GM18519 (cell line): ENCODE results near the gene AFF3.
"Not testable (repeated sequence)": the region's sequence is repeated elsewhere in the genome, so short reads cannot be mapped to it uniquely, and the experiment has no call there.

Experiments
- ATAC-seq: cut with Tn5 transposase; IDR thresholded peaks from one replicate; pipeline ENCODE4 v1.9.1; 2021; ENCODE audit warnings: mild to moderate bottlenecking, moderate library complexity; ENCODE audit not compliant: unreplicated experiment, low FRiP score

AFF3 gene

DNA sequence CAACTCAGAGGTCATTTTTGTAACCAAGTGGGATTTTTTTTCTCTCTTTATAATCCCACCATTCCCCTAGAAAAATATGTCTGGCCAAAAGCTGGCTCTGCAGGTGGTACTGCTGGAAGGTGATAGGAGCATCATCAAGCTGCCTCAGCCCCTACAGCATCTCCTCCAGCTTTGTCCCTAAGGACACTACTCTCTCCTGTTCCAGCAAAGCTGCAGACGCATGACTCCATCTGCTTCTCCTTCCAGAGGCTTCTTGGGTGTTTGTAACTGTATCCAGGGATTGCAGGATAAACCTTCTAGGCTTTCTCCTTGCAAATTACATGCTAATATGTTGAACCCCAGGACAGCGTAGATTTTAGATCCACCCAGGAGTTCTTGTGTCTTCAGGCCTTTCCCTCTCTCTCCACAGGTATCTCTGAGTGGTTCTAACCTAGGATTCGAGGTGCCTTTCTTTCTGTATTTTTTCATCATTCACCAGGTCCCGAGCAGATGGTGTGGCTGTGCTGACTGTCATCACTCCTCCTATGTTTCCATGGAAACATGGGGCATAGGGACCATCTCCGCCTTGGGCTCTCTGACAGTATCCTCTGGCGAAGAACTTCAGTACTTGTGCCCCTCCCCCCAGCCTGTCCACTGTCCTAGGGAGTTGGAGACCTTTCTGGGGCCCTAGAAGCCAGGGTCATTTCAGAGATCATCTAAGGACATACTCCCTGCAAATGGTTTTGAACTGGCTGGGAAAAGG, 34.3 kb downstream of the AFF3 start:
- no peak for ATAC-seq

DNA sequence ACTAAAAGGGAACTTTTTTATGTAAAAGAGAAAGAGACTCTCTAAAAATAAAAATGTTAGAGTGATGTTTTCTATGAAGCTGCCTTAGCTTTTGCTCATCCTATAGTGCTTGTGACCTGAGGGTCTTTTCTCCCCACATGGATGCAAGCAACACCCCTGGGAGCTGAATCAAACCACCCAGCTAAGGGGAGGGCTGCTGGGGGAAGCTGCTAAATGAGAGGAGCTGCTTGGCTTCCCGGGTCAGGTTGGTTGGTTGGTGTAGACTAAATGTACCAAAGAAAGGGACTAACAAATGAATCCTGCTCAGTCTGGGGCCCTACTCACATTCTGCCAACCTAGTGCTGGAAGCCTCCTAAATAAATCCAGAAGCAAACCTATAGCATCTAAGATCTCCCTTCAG, 35.0 kb downstream of the AFF3 start:
- ATAC-seq = no peak

DNA sequence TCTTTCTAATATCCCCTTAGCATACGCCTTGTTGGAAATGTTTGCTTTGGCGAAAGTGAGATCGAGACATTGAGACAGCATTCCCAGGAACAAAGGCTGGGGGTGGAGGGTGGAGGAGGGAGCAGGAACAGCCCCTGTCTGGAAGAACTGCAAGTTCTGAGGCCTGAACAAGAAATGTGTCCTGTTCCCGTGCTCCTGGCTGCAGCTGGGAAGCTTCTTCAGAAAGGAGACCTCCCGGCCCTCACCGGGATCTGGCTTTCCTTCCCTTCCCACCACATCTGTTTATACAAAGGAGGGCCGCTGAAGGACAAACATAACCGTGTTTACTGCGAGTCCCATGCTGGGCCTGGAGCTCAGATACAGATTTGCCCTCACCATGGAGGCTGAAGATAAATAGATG, 35.9 kb downstream of the AFF3 start:
- no peak for ATAC-seq

DNA sequence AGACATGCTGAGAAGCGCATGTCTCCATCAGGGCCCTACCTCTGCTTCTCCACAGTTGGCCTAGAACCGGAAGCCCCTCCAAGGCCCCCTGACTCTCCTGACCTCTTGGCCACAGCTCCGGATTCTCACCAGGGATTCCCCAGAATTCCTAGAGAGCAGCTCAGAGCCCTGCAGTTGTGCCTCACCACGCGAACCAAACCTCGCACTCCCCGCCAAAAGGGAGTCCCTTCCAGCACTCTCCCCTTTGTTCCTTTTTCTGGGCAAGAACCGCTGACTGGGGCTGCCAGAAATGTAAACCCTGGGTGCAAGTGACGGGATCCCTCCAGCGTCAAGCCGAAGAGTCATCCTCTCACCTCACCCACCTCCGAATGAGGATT, 36.7 kb downstream of the AFF3 start:
- no peak for ATAC-seq

DNA sequence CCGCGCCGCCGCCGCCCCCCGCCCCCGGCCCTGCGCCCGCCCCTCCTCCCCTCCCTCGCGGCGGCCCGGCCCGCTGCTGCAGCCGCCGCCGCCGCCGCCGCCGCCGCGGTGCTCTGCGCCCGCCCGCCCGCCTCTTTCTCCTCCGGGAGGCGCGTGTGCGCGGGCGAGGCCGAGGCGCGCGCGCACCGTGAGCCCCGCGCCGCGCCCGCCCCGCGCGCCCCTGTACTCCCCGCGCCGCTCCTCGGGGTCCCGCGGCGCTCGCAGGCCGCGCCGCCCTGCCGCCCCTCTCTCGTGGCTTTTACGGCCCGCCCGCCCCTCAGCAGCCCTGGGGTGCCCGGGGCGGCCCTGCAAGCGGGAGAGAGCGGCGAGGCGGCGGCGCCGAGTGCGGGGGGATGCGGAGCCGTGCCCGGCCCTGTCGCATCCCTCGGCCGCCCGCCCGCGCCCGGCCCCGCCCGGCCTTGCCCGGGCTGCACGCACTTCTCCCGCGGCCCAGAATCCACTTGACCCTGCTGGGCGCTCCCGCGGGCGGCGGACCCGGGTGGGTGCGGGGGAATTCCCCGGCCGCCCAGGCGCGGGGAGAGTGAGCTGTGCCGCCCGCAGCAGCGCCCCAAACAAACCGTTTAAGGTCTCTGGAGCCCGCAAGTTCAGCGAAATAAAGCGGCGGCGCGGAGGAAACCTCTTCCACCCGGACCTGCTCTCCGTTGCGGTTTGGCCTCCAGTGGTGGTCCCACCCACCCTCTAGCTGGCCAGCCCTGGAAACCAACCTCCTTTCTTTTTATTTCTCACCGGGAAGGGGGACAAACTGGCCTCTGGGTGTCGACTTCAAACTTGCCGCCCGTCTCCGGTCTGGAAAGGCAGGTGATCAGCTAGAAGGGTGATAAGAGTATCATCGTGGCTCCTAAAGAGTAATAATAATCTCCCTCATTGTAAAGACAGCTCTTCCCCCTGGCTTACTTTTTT, 37.4 kb downstream of the AFF3 start:
- no peak for ATAC-seq

DNA sequence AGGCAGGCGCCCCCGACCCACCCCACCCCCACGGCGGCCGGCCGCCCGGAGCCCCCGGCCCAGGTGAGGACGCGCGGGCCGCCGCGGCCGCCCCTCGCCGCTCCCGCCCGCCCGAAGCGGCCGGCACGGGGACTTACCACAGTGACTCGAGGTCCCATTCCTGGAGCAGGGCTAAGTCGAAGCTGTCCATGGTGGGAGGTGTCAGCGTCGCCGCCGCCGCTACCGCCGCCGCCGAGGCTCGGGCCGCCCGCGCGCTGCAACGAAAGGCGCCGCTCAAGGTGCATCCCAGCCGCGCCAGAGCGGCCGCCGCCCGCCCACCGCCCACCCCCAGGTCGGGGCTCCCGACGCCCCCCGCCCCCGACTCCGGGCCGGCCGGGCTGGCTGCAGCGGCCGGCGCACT, 38.1 kb downstream of the AFF3 start:
- not testable (repeated sequence) for ATAC-seq

DNA sequence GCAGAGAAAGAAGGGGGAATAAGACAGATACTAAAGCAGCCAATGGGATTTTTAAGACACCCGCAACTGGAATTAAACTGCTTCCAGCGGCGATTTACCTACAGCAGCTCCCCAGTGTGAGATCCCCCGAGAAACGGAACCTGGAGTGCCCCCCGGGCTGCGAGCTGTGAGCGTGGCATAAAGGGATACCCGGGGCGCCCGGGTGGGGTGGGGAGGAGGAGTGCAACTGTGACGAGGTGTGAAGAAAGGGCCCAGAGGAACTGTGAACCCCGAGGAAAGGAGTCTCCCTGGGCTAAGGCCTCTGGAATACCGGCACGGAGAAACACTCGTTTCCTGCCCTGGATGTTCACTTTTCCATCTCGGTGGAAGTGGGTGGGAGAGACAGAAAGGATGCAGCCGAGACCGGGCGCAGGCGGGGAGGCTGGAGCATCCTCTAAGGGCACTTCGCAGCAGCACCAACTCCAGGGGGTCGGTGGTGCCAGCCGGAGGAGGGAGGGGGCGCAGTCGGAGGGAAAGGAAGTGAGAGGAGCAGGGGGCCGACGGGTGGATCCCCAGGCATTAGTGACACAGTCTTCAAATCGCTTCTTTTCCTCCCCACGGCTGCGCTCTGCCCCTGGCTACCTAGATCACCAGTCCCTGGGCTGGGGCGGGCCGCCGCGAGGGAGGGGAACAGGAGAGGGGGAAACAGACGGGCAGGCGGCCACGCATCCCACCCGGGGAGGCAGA, 38.7 kb downstream of the AFF3 start:
- not testable (repeated sequence) for ATAC-seq

DNA sequence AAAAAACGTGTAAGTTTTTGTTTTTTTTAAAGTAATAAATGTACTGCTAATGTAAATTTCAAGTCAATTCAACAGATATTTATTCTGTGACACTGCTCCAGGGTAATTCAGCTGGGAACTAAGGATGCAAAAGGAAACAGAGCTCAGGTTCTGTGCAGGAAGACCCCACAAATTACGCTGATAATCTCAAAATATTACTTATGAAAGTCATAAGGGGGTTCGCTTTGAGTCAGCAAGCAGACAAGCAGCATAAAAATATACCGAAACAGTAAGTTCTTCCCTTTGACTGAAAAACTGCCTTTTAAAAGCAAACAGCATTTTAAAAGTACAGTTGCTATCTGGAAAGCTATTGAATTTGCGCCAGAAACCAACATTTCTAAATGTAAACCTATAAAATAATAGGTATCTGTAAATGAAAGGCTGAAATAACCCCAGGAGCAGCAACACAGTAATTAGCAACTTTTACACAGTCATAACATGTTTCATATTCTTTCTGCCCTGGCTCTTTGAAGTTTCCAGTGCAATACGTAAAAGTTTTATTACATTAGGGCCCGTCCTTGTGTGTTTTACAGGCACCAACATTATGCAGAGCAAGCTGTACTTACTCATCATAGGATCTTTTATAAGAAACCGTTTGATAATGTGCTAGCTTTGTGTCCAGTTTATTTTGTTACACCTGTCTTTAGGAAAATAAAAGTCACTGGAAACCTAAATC, 39.8 kb downstream of the AFF3 start:
- not testable (repeated sequence) for ATAC-seq

DNA sequence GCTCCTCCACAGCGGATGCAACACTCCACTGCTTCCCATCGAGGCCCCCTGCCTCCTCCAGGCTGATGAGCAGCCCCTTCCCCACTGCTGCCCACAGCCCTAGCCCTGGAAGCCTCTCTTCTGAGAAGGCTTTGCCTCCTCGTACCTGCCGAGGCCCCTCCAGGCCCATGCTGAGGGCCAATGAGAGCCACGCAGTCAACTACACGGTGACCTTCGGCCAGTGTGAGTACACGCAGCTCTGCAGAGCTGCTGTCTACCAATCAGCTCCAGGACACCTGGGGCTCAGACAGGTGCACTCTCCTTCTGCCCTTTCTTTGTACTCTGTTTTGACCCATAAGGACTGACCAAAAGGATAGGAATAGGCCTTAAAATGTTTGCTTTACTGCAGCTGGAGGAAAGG, 43.5 kb downstream of the AFF3 start:
- ATAC-seq = not testable (repeated sequence)

DNA sequence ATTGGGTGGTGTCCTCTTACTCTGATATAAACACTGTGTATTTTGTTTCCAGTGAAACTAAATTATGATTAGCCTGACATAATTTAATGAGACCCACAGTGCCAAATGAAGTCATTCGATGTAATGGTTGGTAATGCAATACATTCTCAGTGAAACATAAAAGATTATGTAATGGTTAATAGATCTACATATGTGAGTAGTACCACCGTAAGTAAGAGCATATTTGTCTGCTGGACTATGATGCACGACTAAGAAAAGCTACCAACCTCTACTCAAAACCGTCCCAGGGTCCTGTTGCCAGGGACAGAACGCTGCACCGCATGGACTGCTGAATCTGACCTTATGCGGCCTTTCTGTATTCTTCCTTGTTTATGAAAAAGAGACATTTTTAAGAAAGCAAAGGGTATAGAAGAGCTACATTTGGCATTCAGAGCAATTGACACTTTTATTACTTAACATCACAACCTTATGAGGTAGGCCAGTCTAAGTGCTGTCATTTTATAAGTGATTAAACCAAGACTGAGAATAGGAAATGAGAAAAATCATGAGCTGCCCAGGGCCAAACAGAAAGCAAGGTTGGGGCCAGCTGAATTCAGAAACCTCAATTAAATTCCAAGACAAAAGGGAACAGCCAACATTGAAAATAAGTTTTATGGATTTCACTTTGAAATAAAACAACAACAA, 44.6 kb downstream of the AFF3 start:
- not testable (repeated sequence) for ATAC-seq

DNA sequence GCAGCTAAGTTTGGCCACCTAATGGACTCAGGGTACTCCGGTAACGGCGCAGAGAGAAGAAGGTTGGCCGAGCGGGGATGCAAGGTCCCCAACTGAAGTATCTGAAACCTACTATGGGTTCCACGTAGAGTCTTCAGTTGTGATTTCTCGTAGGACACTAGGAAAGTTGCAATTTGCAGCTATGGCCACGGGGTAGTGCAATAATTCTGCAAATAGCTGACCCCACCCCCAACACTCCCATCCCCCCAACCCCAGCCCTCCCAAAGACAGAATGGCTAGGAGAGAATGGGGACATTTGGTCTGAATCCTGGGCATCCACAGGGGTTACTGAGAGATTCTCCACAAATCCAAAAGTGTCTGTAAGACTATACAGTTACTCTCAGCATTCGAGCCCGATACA, 46.5 kb downstream of the AFF3 start:
- ATAC-seq = not testable (repeated sequence)

DNA sequence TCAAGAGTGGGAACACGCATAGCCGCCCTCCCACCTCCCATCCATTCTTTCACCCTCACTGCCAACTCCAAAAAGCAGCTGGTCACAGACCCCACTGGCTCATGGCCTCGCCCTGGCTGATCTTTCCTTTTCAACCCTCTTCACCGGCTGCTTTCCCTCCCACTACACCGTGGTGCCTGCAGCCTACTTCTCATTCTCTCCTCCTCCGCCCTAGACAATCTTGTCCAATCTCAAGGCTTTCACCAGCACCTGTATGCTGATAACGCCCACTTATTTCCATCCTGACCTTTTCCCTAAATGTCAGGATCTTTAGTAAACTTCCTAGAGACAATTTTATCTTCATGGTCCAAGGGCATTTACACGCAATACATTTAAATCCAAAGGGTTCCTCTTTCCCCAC, 50.6 kb downstream of the AFF3 start:
- ATAC-seq = not testable (repeated sequence)

DNA sequence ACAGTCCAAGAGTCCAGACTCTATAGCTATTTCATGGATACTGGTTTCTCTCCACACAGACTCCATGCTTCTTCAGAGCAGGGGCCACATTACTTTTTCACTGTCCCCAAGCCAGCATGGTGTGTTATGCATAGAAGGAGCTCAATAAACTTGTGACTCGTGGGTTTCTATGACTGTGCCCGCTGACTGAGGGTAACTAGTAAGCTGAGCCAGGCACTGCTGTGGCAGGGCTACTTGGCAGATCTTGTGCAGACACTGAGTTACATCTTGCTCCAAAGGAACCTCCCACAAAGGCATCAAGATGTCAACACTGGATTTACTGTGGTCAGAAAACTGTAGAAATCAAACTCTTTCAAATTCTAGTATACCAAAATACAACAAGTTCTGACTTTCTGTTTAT, 56.6 kb downstream of the AFF3 start:
- ATAC-seq = not testable (repeated sequence)

DNA sequence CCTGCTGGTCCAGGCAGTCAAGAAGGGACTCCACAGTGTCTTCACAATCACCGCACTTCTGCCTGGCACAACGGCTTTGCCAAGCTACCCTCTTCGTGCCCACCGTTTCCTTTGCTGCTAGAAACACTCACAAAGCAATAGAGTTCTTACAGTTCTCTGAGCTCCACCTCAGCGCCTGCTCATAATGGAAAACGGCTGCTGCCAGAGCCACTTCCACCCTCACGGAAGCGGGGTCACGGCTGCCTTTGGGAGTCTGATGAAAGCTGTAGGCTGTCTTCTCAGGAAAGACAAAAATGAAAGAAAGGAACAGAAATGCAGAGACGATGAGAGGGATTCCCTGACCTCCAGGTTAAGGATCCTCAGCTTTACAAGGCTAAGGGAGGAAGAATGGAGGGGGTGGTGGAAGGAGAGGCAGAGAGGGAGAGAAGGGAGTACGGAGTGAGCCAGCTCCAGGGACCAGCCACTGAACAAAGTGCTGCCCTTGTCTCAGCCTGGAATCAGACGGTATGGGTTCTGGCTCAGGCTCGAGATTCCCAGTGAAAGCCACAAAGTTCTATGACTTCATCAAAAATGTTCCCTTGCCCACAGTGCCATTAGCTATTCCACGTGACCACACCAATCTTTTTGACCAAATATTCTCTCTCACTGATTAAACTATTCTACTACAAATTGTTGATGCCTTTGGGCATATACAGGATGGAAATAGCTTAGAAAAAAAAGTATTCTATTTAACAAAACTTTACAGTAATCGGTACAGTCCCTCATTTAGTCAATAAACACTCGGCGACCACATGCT, 58.8 kb downstream of the AFF3 start:
- ATAC-seq = not testable (repeated sequence)

DNA sequence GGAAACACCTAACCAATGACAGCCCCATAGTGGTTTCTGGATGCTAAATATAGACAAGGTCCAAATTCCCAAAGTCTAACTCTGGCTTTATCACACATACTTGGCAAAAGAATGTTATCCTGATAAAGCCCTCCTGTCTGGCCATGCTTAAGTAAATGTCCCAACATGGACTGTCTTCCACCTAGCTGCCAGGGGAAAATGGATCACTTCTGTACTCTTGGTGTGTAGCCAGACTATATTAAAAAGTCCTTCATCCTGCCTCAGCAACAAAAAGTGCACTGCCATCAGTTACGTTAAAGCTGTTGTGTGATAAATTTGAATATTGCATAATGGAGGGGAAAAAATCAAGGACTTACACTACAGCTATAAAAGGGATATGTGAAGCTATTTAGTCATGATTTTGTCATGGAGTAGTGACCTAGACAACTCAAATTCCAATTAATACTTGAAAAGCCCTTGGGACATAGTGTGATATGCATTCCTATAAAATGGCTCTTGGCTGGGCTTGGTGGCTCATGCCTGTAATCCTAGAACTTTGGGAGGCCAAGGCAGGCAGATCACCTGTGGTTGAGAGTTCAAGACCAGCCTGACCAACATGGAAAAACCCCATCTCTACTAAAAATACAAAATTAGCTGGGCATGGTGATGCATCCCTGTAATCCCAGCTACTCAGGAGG, 60.0 kb downstream of the AFF3 start:
- not testable (repeated sequence) for ATAC-seq

DNA sequence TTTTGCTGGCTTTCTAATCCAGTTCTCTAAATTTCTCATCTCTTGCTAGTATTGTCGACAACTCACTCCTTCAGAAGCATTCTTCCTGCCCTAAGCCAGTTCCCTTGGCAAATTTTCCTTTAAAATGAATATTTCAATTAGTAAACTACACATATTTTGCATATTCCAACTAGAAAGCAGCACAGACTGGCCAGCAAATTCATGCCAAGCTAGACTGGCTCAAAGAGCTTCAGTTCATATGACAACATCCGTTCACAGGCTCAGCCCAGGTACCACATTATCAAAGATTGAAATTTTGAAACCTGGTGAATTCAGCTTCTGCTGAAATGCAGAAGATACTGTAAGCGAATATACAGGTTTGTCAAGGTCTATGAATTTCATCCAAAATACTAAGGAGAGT, 64.5 kb downstream of the AFF3 start:
- ATAC-seq = no peak

DNA sequence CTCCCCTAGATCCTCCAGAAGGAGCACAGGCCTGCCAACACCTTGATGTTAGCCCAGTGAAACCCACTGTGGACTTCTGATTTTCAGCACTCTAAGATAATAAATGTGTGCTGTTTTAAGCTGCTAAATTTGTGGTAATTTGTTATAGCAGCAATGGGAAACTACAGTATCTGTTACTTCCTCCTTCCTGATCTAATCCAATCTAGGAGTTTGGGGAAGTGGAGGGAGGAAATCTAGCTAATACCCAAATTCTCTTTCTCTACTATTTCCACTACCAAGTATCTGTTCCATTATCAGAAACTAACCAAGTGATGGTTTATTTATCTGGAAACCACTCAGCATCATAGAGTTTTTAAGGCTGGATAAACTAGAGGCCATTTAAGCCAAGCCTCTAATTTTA, 64.9 kb downstream of the AFF3 start:
- ATAC-seq = no peak

DNA sequence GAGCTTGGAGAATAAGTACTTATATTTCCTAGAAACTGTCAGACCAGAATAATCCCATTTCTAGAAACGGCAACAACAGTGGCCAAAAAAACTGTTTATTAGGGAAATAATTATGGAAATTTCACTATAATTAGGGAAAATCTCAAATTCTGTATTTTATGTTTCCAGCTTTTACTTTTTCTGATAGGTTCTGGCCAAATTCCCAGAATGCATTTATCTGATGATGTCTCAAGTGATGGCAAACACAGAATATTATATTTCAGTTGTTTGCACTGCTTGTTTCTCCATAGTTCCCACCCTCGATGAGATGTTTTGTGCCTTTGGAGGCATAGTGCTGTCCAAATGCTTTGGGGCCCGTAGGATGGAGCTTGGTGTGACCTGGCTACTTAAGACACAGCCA, 66.9 kb downstream of the AFF3 start:
- ATAC-seq = no peak
